NCI-H2107 (cell line): ENCODE data around the gene LAG3.

Source experiments
- DNase-seq: peaks from one replicate; lab custom pipeline; 2025; lab: John Stamatoyannopoulos, UW

The LAG3 gene

GRCh38 chr12:6772726-6773589 is 638 bp downstream of the LAG3 start:
- DNase-seq, result no peak

- no peak for DNase-seq
These were observed 1.5 kb downstream of the LAG3 start for GRCh38 chr12:6773590-6774351.

DNA sequence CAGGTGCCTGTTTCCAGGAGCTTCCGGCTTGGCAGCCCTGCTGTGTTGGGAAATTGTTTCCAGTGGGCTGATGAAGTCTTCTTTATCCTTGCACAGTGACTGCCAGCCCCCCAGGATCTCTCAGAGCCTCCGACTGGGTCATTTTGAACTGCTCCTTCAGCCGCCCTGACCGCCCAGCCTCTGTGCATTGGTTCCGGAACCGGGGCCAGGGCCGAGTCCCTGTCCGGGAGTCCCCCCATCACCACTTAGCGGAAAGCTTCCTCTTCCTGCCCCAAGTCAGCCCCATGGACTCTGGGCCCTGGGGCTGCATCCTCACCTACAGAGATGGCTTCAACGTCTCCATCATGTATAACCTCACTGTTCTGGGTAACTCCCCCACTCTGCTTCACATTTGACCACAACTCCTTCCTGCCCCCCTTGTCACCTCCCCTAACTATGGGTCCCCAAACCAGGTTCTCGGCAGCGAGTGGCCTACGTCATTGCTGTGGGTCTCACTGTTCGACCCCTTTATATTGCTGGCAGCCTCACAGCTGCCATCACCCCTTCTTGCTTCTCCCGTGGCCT is 2.3 kb downstream of the LAG3 start:
- DNase-seq, result no peak

GRCh38 chr12:6775185-6776174 is 3.2 kb downstream of the LAG3 start:
- DNase-seq, result no peak

DNA sequence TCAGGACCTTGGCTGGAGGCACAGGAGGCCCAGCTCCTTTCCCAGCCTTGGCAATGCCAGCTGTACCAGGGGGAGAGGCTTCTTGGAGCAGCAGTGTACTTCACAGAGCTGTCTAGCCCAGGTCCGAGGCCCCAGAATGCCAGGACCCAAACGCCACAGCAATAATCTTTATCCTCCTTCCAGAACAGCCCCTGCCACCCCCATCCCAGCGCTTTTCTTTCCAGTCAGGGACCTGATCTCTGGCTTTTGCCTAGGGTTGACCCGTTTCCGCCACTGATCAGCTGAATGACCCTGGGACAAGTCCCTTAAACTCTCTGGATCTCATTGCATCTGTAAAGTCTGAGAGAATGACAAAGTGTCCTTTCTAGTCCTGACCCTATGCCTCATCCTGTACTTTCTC is 5.1 kb downstream of the LAG3 start:
- DNase-seq, result no peak

GRCh38 chr12:6778217-6778573 is 5.9 kb downstream of the LAG3 start:
- DNase-seq, result peak; percentile 21

DNA sequence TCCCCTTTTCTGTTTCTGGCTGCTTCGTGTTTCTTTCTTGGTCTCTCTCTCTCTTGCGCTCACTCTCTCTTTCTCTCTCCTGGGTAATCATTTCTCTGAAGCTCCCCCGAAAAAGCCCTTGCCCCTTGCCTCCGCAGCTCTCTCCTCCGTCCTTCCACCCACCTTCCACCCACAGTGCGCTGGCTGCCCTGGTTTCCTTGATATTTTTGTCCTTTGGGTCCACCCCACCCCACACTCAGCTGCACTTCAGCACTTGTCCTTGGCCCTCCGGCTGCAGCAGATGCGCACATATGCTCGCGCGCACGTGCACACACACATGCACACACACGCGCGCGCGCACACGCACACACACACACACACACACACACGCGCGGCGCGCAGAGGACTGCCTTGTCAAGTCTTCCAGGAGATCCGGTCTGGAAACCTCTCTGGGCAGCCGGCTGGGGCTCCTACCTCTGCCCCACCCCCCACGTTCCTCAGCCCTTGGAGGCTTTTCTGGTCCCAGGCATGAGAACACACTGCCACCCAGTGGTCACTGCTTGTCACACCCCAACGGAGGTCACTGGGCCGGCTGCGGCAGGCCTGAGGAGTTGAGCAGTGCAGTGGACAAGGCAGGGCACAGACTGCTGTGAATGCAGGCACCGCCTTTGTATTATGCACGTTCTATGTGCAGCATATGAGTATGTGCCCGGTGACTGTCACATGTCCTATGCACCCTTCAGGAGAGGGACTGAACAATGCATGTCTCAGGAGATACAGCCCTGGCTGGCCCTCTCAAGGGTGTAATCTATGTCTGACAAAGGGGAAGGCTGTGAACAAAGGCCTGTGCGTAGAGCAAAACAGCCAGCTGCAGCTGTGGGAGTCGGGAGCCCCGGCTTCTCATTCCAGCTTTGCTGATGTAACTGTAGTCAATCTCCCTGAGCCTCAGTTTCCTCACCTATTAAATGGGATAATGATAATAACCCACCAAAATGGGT is 6.5 kb downstream of the LAG3 start:
- DNase-seq, result peak; percentile 90

DNA sequence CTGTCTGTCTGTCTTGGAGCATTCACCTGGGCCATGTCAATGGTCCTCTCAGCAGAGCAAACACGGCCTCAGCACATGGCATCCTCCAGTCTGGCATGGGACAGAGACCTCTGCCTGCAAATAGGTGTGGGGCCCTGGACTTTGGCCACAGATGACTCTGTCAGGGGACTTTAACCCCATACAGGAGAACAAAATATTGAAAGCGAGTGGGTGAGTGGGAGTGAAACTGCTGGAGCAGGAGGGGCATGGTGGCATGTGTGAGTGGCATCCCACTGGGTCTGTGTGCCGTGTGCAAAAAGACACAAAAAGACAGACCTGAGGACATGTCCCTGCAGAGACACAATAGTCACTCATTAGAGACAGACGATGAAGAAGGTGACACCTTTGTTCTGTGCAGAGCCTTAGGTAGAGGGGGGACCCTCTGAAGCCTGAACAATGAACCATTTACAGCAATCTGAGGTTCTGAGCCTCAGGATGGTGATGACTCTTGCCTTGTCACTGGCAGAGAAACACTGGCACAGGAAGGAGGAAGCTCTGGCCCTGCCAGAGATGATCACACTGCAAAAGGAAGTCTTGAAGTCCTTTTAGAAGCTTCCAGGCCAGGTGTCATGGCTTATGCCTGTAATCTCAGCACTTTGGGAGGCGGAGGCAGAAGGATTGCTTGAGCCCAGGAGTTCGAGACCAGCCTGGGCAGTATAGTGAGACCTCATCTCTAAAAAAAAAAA is 7.5 kb downstream of the LAG3 start:
- DNase-seq, result no peak

- DNase-seq, result no peak
These were observed 8.3 kb downstream of the LAG3 start for GRCh38 chr12:6780573-6780972.

GRCh38 chr12:6782119-6782518 is 9.8 kb downstream of the LAG3 start:
- no peak for DNase-seq

DNA sequence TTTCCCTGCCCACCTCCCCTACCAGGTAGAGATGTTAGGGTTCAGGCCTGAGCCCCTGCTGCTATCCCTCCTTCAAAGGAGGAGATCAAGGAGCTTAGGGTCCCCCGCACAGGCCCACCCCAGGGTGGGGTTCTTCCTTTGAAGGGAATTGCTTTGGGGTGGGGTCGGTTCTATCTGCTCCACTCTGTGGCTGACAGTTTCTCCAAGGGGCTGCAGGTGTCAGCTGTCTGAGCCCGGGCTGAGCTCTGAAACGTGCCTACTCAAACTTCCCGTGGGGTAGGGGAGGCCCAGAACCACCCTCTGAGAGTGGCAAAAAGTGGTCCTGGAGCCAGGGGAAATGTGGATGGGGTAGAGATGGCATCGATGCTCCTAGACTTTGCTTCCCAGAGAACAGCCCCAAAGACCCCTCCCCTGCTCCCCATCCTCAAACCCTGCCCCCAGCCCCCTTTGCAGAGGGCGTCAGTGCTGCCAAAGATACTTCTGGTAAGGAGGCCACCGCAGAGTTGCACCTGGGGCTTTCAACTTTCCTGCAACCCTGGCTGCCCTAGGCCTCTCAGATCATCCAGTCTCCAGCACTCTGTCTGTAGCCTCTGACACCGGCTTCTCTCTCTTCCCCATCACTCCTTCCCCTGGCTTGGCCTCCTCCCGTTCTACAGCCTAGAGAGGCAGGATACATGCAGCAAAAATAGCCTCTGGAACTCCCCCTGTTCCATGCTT is 10.7 kb downstream of the LAG3 start:
- no peak for DNase-seq

DNA sequence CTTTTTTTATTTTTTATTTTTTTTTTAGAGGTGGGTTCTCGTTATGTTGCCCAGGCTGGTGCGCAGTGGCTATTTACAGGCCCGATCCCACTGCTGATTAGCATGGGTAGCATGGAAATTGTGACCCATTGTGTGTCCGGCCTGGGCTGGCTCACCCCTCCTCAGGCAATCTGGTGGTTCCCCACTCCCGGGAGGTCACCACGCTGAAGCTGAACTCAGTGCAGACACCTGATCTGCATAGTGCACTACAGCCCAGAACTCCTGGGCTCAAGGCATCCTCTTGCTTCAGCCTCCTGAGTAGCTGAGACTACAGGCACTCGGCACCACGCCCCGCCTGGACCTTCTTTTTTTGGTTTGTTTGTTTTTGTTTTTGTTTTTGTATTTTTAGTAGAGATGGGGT is 11.5 kb downstream of the LAG3 start:
- DNase-seq, result no peak

GRCh38 chr12:6784296-6784695 is 12.0 kb downstream of the LAG3 start:
- no peak for DNase-seq

DNA sequence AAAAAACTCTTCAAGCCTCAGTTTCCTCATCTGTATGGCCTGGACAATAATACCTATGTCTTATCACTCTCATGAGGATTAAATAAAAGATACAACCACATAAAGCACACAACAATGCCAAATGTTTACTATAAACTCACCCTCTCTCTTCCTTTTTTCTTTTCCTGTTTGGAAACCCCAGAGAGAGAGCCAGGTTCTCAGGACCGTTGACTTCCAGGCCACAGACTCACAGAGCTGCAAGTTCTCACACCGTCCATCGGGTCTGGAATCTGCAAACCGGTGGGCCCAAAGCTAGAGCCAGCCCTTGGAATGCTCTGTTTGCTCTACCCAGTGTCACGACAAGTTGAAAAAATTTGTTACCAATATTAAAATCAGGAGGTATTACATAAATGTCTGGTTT is 12.4 kb downstream of the LAG3 start:
- DNase-seq, result no peak

GRCh38 chr12:6786416-6787094 is 14.2 kb downstream of the LAG3 start:
- DNase-seq, result no peak

DNA sequence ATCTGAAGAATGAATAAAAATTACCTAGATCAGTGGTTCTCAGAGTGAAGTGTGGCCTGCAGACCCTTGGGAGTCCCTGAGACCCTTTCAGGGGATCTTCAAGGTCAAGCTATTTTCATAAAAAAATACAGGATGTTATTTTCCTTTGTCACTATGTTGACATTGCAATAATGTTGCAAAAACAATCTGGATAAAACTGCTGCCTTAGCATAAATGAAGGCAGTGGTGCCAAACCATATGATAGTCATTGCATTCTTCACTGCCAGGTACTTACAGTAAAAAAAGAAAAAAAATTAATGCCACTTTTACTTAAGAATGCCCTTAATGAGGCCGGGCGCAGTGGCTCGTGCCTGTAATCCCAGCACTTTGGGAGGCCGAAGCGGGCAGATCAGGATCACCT is 15.0 kb downstream of the LAG3 start:
- no peak for DNase-seq

DNA sequence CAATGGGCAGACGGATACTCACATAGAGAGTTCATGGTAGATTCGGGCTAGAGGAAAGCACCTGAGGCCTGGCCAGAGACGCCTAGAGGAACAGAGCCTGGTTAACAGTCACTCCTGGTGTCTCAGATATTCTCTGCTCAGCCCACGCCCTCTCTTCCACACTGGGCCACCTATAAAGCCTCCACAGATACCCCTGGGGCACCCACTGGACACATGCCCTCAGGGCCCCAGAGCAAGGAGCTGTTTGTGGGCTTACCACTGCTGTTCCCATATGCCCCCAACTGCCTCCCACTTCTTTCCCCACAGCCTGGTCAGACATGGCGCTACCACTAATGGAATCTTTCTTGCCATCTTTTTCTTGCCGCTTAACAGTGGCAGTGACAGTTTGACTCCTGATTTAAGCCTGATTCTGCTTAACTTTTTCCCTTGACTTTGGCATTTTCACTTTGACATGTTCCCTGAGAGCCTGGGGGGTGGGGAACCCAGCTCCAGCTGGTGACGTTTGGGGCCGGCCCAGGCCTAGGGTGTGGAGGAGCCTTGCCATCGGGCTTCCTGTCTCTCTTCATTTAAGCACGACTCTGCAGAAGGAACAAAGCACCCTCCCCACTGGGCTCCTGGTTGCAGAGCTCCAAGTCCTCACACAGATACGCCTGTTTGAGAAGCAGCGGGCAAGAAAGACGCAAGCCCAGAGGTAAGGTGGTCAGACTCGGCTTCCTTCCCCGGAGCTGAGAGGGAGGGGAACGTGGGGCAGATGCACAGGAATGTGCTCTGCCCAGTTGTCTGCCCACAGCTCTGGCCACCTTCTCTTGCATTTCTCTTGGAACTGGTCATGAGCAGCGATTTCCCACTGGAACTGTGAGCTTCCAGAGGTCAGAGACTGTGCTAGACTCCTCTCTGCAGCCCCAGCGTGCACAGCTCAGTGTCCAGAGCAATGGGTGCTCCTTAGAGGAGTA is 16.9 kb downstream of the LAG3 start, which contains the start of gene CD4:
Gene CD4, plus strand, starts transcription at position 557 of the 953 bp plus-strand sequence. CDS start 10,611 bp downstream, outside the sequence.
- no peak for DNase-seq
